LNCaP clone FGC (cell line): Measurements from ENCODE around the gene PPP1R16B.
"Not testable (repeated sequence)": the region's sequence is repeated elsewhere in the genome, so short reads cannot be mapped to it uniquely, and the experiment has no call there.

ENCODE experiments used
- DNase-seq: peaks from one replicate; pipeline ENCODE4 v3.0.0-alpha.2; 2011; ENCODE audit warnings: low read depth
- H3K4me3 ChIP-seq: 2 replicates; pipeline ENCODE4 v1.5.1; 2011; ENCODE audit warnings: mild to moderate bottlenecking, low read depth, low read length, control low read depth
- TF ChIP-seq, protein P1 (sequence below): IDR thresholded peaks from 2 replicates; pipeline ENCODE4 v1.5.1; 2012; ENCODE audit warnings: mild to moderate bottlenecking; ENCODE audit not compliant: control insufficient read depth, insufficient read depth; ENCODE audit errors: extremely low read depth

The PPP1R16B gene

DNA sequence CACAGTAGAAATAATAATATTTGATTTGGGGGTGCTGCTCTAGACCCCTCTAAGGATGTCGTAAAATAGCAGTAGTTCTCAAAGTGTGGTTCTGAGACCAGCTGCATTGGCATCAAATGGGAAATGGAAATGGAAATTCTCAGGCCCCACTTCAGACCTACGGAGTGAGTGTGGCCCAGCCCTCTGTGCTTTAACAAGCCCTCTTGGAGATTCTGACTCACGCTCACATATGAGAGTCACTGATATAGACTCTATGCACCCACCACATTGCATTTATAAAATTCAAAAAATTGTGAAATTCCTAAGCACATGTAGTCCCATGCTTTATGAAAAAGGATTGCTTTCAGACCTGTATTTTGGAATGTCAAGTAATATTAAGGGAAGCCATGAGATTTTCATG is 14.2 kb upstream of the PPP1R16B start:
- DNase-seq = no peak
- TF ChIP-seq, protein P1, sequence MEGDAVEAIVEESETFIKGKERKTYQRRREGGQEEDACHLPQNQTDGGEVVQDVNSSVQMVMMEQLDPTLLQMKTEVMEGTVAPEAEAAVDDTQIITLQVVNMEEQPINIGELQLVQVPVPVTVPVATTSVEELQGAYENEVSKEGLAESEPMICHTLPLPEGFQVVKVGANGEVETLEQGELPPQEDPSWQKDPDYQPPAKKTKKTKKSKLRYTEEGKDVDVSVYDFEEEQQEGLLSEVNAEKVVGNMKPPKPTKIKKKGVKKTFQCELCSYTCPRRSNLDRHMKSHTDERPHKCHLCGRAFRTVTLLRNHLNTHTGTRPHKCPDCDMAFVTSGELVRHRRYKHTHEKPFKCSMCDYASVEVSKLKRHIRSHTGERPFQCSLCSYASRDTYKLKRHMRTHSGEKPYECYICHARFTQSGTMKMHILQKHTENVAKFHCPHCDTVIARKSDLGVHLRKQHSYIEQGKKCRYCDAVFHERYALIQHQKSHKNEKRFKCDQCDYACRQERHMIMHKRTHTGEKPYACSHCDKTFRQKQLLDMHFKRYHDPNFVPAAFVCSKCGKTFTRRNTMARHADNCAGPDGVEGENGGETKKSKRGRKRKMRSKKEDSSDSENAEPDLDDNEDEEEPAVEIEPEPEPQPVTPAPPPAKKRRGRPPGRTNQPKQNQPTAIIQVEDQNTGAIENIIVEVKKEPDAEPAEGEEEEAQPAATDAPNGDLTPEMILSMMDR = no peak
- H3K4me3 ChIP-seq = no peak overlapping the region

DNA sequence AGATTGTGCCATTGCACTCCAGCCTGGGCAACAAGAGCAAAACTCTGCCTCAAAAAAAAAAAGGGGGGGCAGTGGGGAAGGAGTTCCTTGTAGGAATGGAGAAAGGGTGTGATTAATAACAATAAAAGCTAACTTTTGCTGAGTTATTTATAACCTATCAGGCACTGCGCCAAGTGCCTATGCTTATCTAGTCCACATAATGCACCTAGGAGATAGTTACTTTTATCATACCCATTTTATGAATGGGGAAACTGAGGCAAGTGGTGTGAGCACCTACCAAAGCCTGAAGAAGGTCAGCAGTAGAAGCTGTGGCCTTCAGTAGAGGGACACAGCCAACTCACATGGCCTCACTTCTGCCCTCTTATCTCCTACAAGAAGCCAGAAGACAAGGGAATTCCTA is 13.6 kb upstream of the PPP1R16B start:
- no peak for DNase-seq
- TF ChIP-seq, protein P1 = no peak

DNA sequence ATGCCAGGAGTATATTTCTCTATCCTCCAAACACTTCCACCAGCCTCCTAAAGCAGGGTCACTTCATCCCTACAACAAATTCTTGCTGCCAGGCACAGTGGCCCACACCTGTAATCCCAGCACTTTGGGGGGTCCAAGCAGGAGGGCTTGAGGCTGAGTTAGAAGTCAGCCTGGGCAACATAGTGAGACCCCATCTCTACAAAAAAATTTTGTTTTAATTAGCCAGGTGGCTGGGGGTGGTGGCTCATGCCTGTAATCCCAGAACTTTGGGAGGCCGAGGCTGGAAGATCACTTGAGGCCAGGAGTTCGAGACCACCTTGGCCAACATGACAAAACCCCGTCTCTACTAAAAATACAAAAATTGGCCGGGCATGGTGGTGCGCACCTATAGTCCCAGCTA is 11.4 kb upstream of the PPP1R16B start:
- not testable (repeated sequence) for H3K4me3 ChIP-seq, DNase-seq

More for the DNA sequence above, 13.6 kb upstream of the PPP1R16B start:
- H3K4me3 ChIP-seq = no peak overlapping the region

DNA sequence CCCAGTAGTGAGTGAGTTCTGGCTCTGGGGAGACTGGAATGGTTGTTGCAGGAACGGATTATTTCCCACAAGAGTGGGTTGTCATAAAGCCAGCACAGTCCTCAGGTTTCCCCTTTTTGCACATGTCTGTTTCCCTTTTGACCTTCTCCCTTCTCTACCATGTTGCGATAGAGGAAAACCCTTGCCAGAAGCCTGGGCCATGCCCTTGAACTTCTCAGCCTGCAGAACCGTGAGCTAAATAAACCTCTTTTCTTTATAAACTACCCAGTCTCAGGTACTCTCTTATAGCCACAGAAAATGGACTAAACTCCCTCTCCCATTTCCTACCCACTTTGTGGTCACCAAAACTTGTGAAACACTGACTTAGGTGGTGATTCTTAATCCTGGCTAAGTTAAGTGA is 7.2 kb upstream of the PPP1R16B start:
- no peak for DNase-seq
- no peak overlapping the region for H3K4me3 ChIP-seq
- TF ChIP-seq, protein P1 = no peak

DNA sequence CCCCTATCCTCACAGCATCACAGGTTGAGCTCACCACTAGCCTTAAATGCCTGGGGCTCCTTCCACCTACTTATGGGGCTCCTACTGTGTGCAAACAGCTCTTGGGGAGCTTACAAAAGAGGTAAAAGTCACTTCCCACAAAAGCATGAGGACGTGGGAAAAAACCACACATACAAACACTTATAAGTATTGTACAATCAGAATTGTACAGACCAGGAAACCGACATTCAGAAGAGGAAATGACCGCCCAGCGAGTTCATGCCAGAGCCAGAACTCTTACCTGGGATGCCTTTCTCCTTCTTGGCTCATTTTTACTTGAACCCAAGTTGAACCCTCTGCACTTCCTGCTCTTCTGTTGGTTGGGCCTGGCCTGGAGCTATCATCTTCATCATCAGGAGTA is 6.3 kb upstream of the PPP1R16B start:
- no peak for DNase-seq
- TF ChIP-seq, protein P1 = no peak
- H3K4me3 ChIP-seq = no peak overlapping the region

DNA sequence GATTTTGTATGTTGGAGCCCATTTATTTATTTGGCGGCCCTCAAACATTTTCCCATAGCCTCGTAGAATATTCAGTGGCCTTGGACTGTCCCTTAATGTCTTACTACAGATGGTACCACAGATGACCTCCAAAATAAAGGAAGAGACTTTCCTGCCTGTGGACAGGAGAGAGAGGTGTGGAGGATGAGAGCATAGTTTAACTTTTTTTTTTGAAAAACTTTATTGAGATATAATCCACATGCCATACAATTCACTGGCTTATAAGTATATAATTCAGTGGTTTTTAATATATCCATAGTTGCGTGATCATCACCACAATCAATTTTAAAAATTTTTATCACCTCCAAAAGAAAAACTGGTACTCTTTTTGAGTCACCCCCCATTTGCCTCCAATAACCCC is 4.6 kb upstream of the PPP1R16B start:
- DNase-seq = no peak
- no peak overlapping the region for H3K4me3 ChIP-seq
- TF ChIP-seq, protein P1 = no peak

DNA sequence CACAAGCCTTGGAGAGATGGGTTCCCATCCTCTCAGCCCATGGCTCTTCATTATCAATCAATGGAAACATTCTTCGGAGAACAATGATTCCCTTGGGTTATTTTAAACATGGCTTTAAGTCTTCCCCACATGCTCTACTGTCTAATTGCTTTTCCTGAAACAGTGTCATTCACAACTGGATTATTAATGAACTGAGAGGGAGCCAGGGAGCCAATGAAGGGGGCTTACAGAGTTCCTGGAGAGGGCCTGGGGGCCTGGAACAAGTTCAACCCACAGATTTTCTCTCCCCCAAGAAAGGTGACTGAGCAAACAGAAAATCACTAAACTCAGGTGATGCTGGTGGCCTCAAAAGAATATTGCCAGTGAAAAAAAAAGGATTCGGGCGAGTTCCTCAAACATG is 1.3 kb upstream of the PPP1R16B start:
- H3K4me3 ChIP-seq = no peak overlapping the region
- TF ChIP-seq, protein P1 = no peak
- DNase-seq = no peak
